Stimulated activated CD8-positive, alpha-beta memory T cell treated with anti-CD3 and anti-CD28 coated beads, Interleukin-15, amount 100 ng/mL, for 1 hour (primary cell): ENCODE measurements around the gene USP6NL.
"Not testable (repeated sequence)": the region's sequence is repeated elsewhere in the genome, so short reads cannot be mapped to it uniquely, and the experiment has no call there.

ENCODE experiments used
- DNase-seq: peaks from one replicate; pipeline ENCODE4 v3.0.0-alpha.2; 2020; ENCODE audit warnings: low read depth

The USP6NL gene

DNA sequence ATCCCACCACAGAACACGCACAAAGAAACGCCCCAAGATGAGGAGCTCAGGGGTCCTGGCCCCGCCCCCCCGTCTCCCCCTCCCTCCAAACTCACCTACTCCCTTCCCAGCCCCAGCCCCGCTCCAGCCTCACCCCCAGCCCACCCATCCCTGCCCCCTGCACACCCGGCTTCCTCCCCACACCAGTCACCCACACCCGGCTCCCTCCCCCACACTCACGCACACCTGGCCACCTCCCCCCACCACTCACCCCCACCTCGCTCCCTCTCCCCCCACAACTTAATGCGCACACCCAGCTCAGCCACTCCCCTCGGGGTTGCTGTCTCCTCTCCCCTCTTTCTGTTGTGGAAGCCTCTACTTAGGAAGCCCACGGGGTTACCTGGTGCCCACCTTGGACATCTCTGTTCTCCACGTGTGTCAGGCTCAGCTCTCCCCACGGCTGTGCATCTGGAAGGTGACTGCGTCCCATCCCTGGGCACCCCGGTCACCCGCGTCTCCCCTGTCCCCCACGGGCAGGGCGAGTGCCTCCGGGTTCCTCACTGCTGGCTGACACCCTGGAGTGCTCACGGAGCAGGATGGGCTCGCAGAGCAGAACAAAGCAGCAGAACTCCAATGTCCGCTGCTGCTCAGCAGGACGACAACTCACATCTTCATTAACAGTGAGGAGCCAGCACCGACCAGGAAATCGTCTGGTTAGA, 166.8 kb downstream of the USP6NL start:
- DNase-seq, result no peak

DNA sequence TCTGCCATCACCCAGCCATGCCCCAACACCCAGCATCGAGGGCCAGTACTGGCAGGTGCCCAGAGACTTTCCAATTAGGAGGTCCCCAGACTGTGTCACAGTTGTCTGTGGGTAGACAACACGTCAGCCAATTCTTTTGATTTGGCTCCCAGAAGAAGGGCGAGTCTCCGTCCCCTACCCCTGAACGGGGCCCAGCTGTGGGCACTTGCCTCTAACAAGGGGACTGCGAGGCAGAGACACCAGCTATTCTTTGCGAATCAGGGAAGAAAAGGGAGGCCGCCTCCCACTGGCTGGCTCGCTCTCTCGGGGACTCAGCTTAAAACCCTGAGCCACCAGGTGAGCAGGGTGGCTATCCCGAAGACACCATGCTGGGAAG, 167.3 kb downstream of the USP6NL start:
- no peak for DNase-seq

DNA sequence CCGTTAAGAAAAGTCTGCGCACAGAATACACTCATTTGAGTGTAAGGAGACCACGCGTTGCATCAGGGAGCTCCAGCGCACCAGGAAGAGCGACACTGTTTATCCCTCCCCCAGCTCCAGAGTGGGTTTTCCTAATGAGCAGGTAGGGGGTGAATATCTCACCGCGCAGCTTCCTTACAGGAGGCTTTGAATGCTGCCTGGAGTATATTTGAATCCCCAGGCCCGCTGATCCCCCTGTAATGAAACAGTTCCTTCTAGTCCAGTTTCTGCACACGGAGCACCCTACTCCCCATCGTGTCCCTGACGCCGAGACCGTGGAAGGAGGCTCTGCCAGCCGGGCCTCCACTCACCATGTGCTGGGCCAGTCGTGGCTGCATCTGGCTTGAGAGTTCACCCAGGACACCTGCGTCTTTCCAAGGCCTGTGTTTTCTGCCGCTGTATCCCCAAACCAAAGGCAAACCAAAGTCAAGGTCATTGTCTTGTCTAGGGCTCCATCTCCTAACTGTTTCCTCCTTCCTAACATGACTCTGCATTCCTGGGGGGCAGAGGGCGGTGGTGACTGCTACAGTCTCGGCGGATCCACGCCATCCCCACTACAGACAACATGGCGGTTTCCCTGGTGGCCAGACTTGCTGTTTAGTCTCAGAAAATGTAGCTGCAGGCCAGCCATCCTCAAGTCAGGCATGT, 167.8 kb downstream of the USP6NL start:
- DNase-seq, result no peak

DNA sequence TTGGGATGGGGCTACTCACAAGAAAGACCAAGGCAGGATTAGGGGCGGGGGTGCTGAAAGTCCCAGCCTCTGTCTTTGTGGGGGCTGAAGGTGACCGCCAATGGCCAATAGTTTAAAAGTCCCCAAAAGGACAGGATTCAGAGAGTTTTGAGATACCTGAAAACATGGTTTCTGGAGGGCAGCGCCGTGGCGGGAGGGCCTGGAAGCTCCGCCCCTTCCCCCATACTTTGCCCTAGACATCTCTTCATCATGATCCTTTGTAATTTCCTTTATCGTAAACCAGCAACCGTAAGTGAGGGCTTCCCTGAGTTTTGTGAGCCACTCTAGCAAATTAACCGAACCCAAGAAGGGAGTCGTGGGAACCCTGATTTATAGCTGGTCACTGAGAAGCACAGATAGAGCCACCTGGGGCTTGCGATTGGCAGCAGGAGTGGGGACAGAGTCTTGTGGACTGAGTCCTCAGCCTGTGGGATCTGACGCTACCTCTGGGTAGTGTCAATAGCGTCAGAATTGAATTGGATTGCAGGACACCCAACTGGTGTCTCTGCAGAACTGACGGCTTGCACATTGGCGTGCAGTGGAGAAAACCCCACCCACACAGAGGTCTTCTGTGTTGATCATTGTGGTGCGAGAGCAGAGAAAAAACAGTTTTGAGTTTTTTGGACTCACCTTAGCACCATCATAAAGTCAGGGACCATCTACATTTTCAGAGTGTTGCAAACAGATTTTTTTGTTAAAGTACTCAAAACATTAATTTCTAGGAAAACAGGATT, 169.3 kb downstream of the USP6NL start:
- no peak for DNase-seq

DNA sequence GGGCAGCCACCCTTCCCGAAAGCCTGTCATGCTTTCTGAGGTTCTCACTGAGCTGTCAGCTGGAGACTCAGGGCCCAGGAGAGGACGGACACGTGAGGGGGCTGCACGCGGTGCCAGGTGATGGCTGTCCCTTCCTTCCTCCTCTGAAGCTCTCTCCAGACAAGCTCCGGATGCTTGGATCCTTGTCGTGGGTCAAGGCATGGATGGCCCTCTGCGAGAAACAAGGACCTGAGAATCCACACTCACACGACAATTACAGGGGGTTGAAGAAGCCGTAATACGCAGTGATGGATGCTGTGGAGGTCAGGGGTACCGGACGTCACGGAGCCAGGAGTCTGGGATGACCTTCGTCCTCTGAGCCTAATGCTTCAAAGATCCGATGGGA, 170.3 kb downstream of the USP6NL start:
- DNase-seq, result no peak

DNA sequence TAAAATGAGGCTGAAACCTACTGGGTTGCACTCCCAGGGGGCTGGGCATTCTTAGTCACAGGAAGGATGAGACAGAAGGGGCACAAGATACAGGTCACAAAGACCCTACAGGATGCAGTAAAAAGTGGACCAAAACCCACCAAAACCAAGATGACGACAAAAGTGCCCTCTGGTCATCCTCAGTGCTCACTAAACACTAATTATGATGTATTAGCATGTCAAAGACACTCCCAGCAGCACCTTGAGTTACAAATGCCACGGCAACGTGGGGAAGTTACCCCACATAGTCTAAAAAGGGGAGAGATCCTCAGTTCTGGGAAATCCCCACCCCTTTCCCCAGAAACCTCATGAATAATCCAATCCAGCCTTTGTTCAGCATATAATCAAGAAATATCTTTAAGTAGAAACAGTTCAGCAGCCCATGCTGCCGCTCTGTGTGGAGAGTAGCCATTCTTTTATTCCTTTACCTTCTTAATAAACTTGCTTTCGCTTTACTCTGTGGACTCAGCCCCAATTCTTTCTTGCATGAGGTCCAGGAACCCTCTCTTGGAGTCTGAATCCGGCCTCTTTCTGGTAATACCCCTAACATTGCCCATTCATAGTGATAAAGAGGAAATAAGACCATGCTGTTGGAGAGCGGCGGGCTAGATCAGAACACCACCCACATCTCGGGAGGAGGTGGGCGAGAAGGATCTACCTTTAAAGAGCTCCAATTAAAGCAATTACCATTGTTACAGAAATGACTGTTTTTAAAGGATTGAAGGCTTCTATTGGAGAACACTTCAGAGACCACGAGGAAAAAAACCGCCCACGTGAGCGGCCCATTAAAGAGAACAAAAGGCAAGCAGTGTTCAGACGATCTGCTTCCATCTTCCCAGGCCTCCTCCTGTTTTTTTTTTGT, 170.9 kb downstream of the USP6NL start:
- DNase-seq, result no peak

DNA sequence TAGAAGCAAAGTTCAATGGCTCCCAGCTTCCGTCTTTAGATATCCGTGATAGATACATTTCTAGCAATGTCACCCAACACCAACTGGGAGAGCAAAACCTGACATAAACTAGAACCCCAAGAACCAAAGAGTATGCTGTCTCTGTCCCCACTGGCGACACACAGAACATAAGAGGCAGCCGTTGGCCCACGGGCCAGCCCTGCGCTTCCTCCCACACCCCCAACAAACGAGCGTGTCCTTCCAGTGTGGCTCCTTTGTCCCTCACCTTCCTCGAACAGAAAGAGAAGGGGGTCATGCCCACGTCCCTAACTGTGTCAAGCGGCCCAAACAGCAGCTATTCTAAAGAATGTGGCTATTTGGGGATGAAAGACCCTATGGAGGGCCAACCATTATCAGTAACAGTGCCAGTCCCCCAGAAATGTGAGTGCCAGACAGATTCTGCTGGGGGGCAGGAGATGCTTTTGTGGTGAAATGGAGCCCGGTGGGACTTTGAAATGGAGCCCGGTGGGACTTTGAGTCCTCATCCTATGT, 171.9 kb downstream of the USP6NL start:
- no peak for DNase-seq

DNA sequence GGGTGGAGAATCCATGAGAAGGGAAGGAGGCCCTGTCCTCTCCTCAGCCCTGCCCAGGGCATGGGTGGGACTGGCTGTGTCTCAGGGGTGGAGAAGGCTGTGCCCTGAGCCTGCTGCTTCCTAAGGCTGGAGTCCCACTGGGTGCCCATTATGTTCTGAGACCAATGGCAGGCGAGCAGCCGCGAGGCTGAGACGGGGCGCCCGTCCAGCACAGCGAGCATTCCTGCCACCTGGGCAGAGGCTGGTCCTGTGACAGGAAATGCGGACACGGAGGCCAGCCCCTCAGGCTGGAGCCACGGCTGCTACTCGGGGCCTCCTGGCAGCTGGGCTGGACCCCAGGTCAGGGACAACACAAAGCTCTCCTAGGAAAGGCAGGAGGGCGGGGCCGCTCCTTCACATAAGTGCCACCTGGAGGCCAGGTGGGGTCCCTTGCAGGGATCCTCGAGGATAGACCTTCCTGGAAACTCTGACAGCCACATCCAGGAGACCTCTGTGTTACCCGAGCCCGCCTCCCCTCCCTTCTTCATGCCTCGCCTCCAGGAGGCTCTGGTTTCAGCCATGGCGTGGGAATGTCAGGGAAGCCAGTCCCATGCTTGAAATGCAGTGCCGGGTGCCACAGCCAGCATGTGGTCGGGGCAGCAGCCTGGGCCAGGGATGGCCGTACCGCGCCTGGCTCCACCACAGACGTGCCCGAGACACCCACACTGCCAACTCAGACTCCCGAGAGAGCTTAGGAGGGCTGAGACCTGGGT, 173.9 kb downstream of the USP6NL start:
- no peak for DNase-seq

DNA sequence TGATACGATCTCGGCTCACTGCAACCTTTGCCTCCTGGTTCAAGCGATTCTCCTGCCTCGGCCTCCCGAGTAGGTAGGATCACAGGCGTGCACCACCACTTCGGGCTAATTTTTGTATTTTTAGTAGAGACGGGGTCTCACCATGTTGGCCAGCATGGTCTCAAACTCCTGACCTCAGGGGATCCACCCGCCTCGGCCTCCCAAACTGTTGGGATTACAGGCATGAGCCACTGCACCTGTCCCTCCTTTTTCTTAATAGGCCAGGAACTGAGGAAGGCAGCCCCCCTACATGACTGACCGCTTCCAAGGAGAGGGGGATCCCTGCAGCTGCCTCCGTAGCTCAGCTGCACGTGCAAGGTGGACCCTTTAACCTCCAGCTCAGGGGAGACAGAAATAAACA, 175.0 kb downstream of the USP6NL start:
- DNase-seq, result not testable (repeated sequence)

DNA sequence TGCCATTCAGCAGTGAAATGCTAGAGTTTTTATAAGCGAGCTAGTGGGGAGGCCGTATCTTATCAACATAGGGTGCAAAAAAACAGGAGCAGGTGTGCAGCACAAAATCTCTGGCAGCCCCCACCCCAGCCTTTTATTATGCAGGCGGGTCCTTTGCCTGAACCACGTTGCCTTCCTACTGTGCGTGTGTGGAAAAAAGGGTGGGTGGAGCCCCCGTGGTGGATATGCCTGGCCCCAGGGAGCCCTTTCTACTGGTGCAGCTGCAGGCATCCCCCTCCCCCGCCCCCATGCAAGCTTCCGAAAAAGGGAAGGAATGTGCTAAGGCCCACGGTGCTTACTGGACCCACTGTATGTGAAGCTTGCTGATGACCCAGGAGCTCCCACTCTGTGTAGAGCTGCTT, 175.9 kb downstream of the USP6NL start:
- no peak for DNase-seq

DNA sequence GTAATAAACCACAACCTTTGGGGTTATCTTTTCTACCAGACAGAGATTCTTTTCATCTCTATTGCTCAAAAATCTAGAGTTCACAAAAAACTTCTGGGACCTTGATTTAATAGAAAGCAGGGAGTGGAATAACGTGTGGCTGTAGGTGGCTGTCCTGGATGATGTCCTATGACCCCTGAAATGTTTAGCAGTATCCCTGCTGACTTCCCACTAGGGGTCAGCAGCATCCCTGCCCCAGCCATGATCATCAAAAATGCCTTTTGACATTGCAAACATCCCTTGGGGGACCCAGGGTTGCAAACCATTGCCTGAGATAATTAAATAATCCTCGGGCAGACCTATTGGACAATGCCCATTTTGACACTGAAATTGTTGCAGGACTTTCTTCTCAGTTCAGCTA, 177.1 kb downstream of the USP6NL start:
- no peak for DNase-seq

DNA sequence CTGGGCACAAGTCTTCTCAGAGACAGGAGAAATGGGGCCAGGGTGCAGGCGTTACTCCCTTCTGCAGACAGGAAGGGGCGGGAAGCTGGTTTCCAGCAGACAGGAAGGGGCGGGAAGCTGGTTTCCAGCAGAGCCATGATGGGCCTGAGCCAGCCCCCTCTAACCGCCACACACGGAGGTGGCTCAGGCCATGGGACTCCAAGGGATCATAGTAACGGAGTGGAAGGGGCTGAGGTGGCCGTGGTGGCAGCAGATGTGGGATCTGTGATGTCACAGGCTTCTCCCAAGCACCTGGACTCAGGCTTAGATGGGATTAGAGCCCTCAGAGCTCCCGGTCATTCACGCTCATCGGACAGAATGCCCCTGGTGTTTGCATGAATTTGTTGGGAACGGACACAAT, 177.8 kb downstream of the USP6NL start:
- DNase-seq, result no peak

DNA sequence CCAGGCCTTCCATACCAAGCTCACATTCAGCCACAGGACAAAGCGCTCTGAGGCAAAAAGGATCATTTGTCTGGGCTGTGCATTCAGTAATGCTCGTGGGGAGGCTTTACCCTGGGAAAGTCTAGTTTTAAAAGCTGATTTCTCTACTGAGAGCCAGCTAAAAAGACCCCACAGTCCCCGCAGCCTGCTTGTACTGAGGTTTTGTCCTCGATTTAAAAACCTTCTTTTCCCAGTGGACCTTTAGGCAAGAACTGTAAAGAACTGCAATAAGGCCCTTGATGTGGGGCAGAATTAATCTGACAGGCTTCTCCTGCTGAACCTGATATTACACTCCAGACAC, 180.3 kb downstream of the USP6NL start:
- DNase-seq, result no peak

DNA sequence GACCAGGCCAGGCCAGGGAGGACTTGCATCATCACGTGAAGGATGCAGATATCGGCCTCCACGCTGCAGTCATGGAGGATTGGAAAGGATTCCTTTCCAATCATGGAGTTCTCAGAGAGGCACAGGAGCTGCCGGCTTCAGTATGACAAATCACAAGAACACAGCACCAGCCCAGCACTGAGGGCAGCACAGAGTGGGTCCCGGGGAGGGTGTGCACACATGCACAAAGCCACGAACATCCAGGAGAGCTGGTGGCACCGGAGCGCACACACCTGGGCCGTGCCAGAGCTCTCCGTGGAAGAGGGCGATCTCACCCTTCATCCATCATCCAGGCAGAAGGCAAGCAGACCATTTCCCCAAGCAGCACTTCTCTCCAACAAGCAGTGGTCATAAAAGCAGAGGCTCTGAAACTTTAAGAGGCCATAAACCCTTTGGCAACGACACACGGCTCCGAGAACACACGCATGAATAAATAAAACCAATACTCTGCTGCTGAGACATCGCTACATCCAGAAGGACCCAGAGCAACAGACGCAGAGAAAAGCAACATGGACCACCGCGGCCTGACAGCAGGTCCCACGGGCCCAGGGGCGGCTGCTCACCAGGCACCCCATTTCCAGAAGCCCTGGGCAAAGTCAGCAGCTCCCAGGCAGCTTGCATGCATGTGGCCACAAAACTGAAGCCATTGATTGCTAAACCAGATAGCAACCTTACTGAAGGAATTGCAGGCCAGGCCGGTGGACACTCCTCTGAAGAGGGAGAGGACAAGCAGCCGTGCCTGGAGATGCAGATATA, 180.8 kb downstream of the USP6NL start:
- no peak for DNase-seq

DNA sequence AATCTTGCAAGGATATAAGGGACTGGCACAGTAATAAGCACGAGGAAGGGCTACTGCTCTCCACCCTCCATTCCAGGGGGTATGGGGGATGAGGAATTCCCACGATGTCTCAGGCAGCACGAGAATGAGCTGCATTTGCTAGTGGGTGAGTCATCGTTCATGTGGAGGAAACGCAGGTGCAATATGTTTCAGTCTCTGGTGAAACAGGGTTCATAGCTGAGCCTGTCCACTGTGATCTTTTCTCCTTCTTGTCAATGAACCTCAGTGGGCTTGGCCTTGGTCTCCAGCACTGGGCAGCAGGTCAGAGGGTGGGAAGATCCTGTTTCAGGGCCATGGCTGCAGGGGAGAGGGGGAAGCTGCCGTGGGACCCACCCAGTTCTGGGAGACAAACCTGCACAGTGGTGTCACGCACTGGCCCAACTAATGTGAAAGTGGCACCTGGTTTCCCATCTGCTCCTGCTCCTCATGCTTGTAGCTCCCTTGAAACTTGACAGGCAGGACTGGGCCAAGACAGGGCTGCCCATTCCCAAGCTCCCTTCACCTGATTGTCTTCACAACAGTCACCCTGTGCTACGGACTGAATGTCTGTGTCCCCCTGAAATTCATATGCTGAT, 181.9 kb downstream of the USP6NL start:
- no peak for DNase-seq

DNA sequence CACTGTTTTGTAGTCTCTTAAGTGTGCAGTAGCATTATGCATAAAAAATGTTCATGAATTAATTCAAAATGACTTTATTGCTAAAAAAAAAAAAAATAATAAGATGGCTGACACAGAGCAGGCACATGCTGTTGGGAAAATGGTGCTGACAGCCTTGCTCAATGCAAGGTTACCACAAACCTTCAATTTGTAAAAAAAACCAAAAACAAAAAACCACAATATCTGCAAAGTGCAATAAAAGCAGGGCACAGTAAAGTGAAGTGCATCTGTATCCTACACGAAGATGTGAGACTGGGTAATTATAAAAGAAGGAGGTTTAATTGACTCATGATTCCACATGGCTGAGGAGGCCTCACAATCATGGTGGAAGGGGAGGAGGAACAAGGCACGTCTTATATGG, 185.8 kb downstream of the USP6NL start:
- no peak for DNase-seq

DNA sequence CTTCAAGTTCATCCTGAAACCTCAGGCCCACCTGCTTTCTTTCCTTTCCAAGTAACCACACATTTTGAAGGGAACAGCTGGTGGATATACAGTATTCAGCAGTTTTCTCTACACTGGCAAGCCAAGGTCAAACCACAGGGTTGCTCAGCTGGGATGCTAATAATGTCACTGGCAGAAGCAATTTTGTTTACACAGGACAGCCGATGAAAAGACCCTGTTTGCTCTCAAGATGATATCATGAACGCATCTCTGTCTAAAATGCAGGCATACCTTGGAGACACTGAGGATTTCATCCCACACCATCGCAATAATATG, 186.2 kb downstream of the USP6NL start:
- no peak for DNase-seq

DNA sequence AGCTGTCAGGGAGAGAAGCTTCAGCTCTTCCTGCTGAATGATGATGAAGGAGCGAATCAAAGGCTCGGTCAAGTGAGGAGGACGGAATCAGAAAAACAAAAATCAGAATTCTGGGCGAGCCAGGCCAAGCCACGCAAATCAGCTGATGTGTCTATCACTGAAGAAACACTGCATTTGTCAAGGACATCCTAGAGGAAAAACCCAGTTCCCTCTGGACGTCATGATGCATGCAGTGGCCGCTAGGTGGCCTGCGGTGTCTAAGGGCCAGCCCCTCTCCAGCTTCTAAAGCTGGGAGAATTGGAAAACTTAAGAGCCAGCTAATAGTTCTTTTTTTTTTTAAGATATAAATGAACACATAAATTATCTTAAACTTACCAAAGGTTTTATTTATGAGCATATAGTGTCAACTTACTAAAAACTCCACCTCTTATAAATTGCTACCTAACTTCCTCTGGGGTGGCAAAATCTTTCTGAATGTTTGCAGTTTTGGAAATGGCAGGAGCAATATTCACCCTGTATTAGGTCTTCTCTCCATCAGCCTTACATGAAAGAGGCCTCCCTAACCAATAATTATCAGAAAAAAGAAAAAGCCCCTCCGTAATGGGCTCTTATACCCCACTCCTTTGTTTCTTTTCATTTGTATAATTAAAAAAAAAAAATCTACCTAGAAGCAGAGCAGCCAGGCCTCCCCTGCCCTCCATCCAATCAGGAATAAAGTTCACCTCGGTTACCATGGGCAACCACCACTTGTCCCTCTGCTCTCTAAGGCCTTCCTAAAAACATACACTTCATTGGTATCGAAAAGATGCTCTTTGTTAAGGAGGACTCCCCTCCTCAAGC, 186.8 kb downstream of the USP6NL start:
- no peak for DNase-seq

DNA sequence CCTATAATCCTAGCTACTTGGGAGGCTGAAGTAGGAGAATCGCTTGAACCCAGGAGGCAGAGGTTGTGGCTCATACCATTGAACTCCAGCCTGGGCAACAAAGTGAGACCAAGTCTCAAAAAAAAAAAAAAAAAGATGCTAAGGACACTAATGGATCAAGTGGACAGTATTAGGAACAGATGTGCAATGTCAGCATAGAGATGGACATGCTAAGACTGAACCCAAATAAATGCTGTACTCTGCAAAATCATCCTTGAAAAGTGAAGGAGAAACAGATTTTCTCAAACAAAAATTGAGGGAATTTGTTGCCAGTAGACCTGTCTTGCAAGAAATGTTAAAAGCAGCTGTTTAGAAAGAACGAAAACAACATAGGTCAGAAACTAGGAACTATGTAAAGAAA, 194.5 kb downstream of the USP6NL start:
- DNase-seq, result no peak
